ENCODE measurements around the gene FYB1. TPM values are rescaled to one million over a fixed set of nuclear protein-coding genes. Genes with fewer than 3 reads are reported as not detected.

FYB1 gene
- total and polyA plus RNA-seq, 2 of the 8 experiments (the other 6 are each of a cell fraction or from before 2014, with no cell fraction given) = not detected

GRCh38 chr5:39115644-39116343 lies 103.6 kb downstream of the FYB1 start:
- Histone ChIP-seq H2BK120ac (replicated peaks; ENCODE audit: low read depth, low read length) (no peak overlapping the region), H4K8ac (ENCODE audit: extremely low read depth, insufficient read depth, low read length) (no peak overlapping the region), H3K56ac (replicated peaks; ENCODE audit: insufficient read length, low read depth, low read length) (no peak overlapping the region), H2AFZ (ENCODE audit: low read length) (no peak overlapping the region), H3K14ac (ENCODE audit: insufficient read length) (no peak overlapping the region), H2BK5ac (ENCODE audit: low read depth, low read length) (no peak overlapping the region), H3K4me1 (replicated peaks in 1 of 4; ENCODE audit: control insufficient read depth in 3 of 4, insufficient read depth in 4 of 4, low read length in 3 of 4) (no peaks in the 10 kb centered on the region), H3K23me2 (ENCODE audit: low read depth, low read length) (no peaks in the 10 kb centered on the region), H2BK15ac (ENCODE audit: low read length) (no peak overlapping the region), H3K79me2 (ENCODE audit: control insufficient read depth in 1 of 2, insufficient read depth in 2 of 2, low read length in 2 of 2) (no peaks in the 10 kb centered on the region), H3K9ac (replicated peaks in 1 of 4; ENCODE audit: extremely low read depth in 1 of 4, low read depth in 3 of 4, low read length in 3 of 4) (no peak overlapping the region), H4K5ac (ENCODE audit: insufficient read length, low read depth, low read length) (no peak overlapping the region), H3K79me1 (ENCODE audit: low read depth, low read length) (no peaks in the 10 kb centered on the region), H3K27ac (ENCODE audit: low read depth, low read length) (no peak overlapping the region), H3K18ac (ENCODE audit: extremely low read depth, low read length) (no peak overlapping the region), H3K27me3 (replicated peaks in 1 of 4; ENCODE audit: control insufficient read depth in 3 of 4, extremely low read depth in 1 of 4, insufficient read depth in 3 of 4, low read length in 3 of 4) (no peaks in the 10 kb centered on the region), H3K4me3 (ENCODE audit: extremely low read depth in 1 of 4, insufficient read depth in 2 of 4, low read depth in 3 of 4, low read length in 4 of 4) (no peak overlapping the region), H3K4ac (replicated peaks; ENCODE audit: insufficient read length, low read depth, low read length) (no peak overlapping the region), H3K9me3 (ENCODE audit: insufficient read depth in 2 of 2, low read depth in 1 of 2, low read length in 1 of 2) (no peaks in the 10 kb centered on the region), H2BK12ac (ENCODE audit: low read depth, low read length) (no peak overlapping the region), H3K4me2 (ENCODE audit: insufficient read depth in 1 of 2, low read depth in 2 of 2, low read length in 2 of 2) (no peak overlapping the region), H3K23ac (ENCODE audit: insufficient read length) (no peak overlapping the region), H3K36me3 (ENCODE audit: control insufficient read depth in 2 of 4, insufficient read depth in 4 of 4, low read length in 3 of 4) (no peaks in the 10 kb centered on the region), H2AK5ac (ENCODE audit: low read depth, low read length) (no peak overlapping the region), H2BK20ac (ENCODE audit: low read length) (no peak overlapping the region), H4K20me1 (replicated peaks in 1 of 2; ENCODE audit: control insufficient read depth in 1 of 2, insufficient read depth in 2 of 2, low read length in 2 of 2) (no peaks in the 10 kb centered on the region), H4K91ac (replicated peaks; ENCODE audit: insufficient read length, low read length) (no peak overlapping the region)
- FAIRE-seq = no peak
- DNase-seq (ENCODE audit: low read depth in 1 of 2, low spot score in 2 of 2) = no peak
- 87% methylated on average over 5 of the region's 5 CpGs; no CpG with 5 or more reads in 1 of the 2 experiments for WGBS, 2 experiments (ENCODE audit: extremely low coverage in 1 of 2, insufficient coverage in 1 of 2, insufficient read length in 1 of 2, insufficient replicate concordance in 2 of 2, low coverage in 1 of 2, low lambda C conversion rate in 2 of 2, missing lambda C conversion rate in 1 of 2)
- POLR2A ChIA-PET (ENCODE audit: partially characterized antibody) = no interaction called here
- CTCF ChIA-PET (ENCODE audit: partially characterized antibody) = interaction anchor here (1.1 to 1.3 kb wide), 2 partner anchors 34 to 43 kb away, joined by 3 to 4 read pairs; no protein-coding TSS in a partner anchor
- TF ChIP-seq RNF2 (IDR thresholded peaks at IDR 0.05; ENCODE audit: borderline replicate concordance, low read depth, low read length, missing control alignments, poor library complexity, severe bottlenecking) = no peak
- no peak for TF ChIP-seq BACH1 (IDR thresholded peaks at IDR 0.05; ENCODE audit: low read length)
- no peak for TF ChIP-seq JUND (IDR thresholded peaks at IDR 0.05; ENCODE audit: low read length)
- TF ChIP-seq RAD21 (IDR thresholded peaks at IDR 0.05 in 1 of 2, conservative IDR thresholded peaks at IDR 0.05 in 1 of 2; ENCODE audit: low read depth in 2 of 2, low read length in 2 of 2) = no peak

Measured in H1 (cell line).